GOT3 (cell line): ENCODE measurements around the gene LMF2.
A peak's percentile ranks its signal among the peaks of the same experiment; 100 is the strongest.
"Not testable (repeated sequence)": the region's sequence is repeated elsewhere in the genome, so short reads cannot be mapped to it uniquely, and the experiment has no call there.

Experiments used
- DNase-seq: peaks from one replicate; lab custom pipeline; 2025; ENCODE audit warnings: mixed read lengths; lab: John Stamatoyannopoulos, UW

LMF2 gene, protein sequence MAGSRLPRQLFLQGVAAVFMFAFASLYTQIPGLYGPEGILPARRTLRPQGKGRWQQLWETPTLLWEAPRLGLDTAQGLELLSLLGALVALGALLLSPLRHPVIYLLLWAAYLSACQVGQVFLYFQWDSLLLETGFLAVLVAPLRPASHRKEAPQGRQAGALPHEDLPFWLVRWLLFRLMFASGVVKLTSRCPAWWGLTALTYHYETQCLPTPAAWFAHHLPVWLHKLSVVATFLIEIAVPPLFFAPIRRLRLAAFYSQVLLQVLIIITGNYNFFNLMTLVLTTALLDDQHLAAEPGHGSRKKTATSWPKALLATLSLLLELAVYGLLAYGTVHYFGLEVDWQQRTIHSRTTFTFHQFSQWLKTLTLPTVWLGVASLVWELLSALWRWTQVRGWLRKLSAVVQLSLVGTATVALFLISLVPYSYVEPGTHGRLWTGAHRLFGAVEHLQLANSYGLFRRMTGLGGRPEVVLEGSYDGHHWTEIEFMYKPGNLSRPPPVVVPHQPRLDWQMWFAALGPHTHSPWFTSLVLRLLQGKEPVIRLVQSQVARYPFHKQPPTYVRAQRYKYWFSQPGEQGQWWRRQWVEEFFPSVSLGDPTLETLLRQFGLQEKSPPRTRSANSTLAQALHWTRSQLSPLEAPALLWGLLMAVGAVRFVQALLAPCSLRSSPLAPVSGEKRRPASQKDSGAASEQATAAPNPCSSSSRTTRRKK

GRCh38 chr22:50507421-50507990, at the start of gene LMF2:
LMF2 (minus strand) TSS chr22:50507702; CDS start chr22:50507675, 27 bp downstream.
- peak; percentile 98 for DNase-seq

DNA sequence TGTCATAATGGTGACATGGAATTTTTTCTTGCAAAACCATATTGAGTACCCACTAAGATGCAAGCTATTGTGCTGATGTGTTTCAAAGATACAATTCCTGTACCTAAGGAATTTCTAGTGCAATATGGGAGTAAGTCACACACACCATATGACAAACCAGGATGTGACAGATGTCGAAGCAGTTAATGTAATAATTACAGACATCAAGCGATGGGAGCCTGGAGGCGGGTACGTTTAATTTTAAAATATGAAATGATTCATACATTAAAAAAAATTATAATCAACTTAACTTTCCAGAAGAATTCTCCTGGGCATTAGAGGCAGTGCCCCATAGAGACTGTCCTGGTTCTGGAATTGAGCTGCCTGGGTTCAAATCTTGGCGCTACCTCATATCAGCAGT, 49.2 kb upstream of the LMF2 start:
- DNase-seq = no peak

- no peak for DNase-seq
Observed at GRCh38 chr22:50553310-50553709, 45.8 kb upstream of the LMF2 start.

- DNase-seq = no peak
Observed at GRCh38 chr22:50551160-50551752, 43.8 kb upstream of the LMF2 start.

- DNase-seq = no peak
Observed at GRCh38 chr22:50550395-50550794, 42.9 kb upstream of the LMF2 start.

DNA sequence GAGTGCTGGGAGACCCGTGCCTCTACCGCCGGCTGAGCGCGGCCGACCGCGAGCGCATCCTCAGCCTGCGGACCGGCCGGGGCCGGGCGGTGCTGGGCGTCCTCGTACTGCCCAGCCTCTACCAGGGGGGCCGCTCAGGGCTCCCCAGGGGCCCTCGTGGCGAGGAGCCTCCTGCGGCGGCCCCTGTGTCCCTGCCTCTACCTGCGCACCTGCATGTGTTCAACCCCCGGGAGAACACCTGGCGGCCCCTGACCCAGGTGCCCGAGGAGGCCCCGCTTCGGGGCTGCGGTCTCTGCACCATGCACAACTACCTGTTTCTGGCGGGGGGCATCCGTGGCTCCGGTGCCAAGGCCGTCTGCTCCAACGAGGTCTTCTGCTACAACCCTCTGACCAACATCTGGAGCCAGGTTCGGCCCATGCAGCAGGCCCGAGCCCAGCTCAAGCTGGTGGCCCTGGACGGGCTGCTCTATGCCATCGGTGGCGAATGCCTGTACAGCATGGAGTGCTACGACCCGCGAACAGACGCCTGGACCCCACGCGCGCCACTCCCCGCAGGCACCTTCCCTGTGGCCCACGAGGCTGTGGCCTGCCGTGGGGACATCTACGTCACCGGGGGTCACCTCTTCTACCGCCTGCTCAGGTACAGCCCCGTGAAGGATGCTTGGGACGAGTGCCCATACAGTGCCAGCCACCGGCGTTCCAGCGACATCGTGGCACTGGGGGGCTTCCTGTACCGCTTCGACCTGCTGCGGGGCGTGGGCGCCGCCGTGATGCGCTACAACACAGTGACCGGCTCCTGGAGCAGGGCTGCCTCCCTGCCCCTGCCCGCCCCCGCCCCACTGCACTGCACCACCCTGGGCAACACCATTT, 41.7 kb upstream of the LMF2 start:
- DNase-seq = no peak

- no peak for DNase-seq
Observed at GRCh38 chr22:50548040-50548920, 40.8 kb upstream of the LMF2 start.

GRCh38 chr22:50547263-50547985, 39.9 kb upstream of the LMF2 start:
- no peak for DNase-seq

GRCh38 chr22:50546326-50547262, 39.1 kb upstream of the LMF2 start:
- DNase-seq = no peak

DNA sequence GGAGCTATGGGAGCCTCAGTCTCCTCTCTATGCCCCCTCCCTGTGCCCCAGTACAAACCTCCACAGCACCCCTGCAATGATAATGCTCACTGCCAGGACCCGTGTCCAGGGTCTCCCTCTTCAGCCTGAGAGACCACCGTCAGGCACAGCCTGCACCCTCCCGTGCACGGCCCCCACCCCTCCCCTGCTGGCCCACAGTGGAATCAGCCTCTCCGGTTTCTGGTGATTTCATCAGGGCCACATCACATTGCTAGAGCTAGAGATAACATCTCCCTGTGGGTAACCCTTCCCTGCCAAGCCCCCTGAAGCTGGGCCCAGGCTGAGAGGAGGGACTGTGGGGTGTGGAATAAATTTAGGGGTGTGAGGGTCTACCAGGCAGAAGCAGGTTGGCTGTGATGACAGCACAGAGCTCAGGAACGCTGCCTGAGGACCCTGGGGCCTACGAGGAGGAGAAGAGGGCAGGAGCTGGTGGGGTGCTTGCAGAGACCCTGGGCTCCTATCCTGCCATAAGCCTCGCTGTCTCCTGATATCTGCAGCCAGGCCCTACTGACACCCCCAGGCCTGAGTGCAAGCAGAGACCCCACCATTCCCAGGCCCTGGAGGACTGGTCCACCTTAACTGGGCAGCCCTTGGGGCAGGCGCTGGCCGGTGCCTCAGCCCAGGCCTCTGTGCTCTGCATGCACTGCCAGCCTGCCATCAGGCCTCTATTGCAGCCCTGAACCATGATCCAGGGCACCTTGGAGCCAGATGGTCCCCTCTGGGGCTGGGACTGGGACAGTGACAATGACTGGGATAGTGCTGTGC, 38.2 kb upstream of the LMF2 start, which contains the start of gene KLHDC7B:
TSS of gene KLHDC7B (plus strand) at position 378 of the 804 bp plus-strand sequence. CDS start at position 723, 345 bp downstream.
- no peak for DNase-seq

GRCh38 chr22:50544746-50545253, 37.3 kb upstream of the LMF2 start:
- no peak for DNase-seq

DNA sequence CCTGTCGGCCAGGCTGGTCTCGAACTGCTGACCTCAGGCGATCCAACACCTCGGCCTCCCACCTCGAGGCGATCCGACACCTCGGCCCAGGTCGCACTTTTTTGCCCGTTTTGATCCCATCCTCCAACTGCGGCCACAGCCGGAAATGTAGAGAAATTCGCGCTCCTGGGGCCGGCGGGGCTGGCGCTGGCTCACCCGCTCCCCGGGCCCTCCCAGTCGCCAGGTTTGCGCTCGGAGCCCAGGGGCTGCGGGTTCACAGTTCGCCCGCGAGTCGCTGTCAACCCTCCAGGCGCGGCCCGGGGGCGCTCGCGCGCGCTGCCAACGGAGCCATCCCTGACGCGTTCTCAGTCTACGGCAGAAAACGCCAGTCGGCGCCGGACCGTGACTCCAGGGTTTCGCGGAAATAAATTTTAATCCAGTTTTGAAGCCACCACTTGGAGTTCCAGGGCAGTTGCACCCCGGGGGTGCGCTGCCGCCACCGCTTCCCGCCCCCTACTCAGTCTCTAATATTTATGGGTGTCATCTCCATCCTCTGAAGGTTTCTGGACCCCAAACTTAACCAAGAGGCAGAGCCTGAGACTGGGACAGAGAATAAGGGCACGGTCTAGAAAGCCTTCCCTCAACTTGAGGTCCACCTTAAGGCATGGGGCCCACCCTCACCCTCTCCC, 36.7 kb upstream of the LMF2 start:
- no peak for DNase-seq

DNA sequence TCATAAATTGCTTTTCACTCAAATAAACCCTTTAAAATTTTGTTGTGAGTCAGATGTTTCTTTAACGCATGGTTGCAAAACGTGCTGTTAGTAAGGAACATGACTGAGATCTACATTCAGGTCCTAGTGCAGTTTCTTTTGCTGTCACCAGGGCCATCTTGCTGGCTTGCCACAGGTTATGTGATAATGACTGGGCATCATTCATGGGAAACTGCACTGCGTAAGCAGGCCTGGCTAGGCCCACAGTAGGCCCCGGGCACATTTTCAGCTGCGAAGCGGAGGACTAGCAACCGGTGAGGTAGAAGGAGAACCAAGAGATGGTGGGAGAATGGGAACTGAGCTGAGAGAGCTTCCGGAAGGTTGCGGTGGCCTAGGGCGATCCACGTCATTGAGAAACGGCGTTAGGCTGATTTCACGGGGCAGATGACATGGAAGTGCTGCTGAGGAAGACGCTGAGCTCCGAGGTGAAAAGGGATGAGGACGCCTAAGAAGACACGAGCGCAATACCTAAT, 35.0 kb upstream of the LMF2 start:
- no peak for DNase-seq

DNA sequence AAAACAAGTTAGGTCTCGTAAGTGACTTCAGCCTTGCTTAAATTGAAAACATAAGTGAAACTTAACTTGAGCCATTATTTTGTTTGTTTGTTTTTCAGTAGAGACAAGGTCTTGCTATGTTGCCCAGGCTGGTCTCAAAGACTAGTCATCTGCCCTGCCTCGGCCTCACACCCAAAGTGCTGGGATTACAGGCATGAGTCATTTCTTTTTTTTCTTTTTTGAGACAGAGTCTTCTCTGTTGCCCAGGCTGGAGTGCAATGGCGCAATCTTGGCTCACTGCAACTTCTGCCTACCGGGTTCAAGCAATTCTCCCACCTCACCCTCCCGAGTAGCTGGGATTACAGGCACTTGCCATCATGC, 34.1 kb upstream of the LMF2 start:
- DNase-seq = not testable (repeated sequence)

- no peak for DNase-seq
Observed at GRCh38 chr22:50540381-50540780, 32.9 kb upstream of the LMF2 start.

- DNase-seq = no peak
Observed at GRCh38 chr22:50537765-50538164, 30.3 kb upstream of the LMF2 start.

DNA sequence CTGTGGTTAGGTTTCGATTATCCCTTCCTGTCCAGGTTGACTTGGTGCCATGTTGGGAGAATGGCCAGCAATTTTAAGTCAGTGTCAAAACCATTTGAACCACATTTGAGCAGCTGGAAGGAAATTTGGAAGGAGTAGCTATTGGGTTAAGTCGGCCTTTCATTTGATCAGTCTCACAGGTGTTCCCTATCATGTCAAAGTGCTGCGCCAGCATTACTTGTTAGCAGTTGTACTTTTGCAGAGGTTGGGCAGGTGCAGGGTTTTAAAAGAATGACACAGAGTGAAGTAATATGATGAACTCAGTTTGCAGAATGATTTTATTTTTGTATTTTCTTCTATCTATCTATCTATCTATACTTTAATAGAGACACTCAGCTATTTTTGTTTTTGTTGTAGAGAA, 28.7 kb upstream of the LMF2 start:
- DNase-seq = no peak
